Measurements from ENCODE around the gene SVOP. TPM values are rescaled to one million over a fixed set of nuclear protein-coding genes. Genes with fewer than 3 reads are reported as not detected.
"Not testable (repeated sequence)": the region's sequence is repeated elsewhere in the genome, so short reads cannot be mapped to it uniquely, and the experiment has no call there.

Gene SVOP
- total RNA-seq, 1 donor from 2014 or later = not detected

GRCh38 chr12:108895220-108895802, 125.6 kb downstream of the SVOP start:
- DNase-seq (ENCODE audit: low read depth in 2 of 2) = no peak

DNA sequence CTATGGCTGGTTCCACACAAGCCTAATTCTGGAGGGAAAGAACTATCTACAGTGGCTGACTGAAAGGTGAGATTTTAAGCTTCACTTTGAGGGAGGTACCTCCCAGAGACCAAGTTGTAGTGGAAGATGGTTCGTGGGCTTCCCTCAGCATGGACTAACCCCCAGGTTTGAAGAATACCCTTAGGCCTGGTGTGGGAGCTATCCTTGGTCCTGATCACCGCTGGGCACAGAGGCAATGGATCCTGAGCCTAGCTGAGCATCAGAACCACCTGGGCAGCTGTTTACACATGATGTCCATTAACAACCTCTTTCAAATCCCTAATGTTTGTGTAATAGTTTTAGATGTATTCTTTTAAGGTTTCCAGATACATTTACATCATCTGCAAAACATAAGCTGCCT, 130.7 kb downstream of the SVOP start:
- DNase-seq (ENCODE audit: low read depth in 2 of 2) = peak in 1 of 2 donors; percentile 25

DNA sequence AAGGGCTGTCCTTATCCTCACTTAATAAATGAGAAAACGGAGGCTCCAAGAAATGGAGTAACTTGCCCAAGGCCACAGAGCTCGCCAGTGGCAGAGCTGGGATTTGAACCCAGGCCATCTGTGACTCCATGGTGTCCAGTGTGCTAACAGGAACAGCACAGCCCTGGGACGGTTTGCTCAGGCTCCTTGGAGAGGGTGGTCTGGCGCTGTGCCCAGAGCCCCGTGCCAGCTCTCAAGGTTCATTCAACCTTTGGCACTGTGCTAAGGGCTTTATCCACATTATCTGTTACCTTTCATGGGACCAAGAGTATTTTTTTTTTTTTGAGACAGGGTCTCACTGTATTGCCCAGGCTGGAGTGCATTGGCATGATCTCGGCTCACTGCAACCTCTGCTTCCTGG, 132.8 kb downstream of the SVOP start:
- DNase-seq (ENCODE audit: low read depth in 2 of 2) = no peak

- DNase-seq (ENCODE audit: low read depth in 2 of 2) = no peak
These were observed 133.8 kb downstream of the SVOP start for GRCh38 chr12:108886873-108887629.

- peak; percentile 32 to 43 for DNase-seq (ENCODE audit: low read depth in 2 of 2)
These were observed 136.5 kb downstream of the SVOP start for GRCh38 chr12:108884116-108885012.

DNA sequence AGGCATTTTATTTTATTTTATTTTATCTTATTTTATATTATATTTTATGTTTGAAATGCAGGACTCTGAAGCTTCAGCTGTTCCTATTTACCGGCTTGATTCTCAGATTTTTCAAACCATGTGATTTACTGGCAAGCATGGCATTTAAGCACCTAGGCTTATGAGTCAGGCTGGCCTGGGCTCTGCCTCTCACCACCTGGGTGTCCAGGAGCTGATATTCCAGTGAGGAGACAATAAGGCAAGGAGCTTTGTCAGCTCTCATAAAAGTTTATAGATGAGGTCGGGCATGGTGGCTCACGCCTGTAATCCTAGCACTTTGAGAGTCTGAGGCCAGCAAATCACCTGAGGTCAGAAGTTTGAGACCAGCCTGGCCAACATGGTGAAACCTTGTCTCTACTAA, 138.9 kb downstream of the SVOP start:
- DNase-seq (ENCODE audit: low read depth in 2 of 2) = no peak

DNA sequence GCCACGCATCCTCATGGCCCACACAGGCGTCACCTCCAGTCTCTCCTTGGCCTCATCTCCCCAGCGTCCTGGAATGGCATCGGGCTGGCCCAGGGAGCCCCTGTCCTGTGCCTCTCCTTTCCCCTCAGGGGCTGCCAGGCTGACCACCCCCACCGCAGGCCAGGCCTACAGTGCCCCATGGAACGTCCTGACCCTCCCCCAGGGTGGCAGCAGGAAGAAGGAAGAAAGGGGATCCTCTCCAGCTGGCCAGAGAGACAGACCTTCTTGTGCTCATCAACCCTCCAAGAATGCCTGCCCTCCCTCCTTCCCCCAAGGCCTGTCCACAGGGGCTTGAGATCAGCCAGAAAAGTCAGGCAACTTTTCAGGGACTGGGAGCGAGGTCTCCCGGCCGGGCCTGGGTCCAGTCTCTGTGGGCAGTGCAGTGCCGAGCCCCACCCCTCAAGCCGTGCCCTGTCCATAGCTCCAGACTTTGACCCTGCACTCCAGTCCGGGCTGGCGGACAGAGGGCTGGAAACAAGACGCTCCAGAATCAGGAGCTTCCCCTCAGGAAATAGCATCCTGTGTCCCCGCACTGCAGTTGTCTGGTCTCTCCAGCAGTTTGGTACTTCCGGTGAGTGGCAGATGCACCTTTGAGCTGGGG, 141.1 kb downstream of the SVOP start, which contains the start of gene DAO:
Gene DAO (plus strand): TSS at position 478 of the 640 bp plus-strand sequence. CDS start 4,915 bp downstream, outside the sequence.
- no peak for DNase-seq (ENCODE audit: low read depth in 2 of 2)

DNA sequence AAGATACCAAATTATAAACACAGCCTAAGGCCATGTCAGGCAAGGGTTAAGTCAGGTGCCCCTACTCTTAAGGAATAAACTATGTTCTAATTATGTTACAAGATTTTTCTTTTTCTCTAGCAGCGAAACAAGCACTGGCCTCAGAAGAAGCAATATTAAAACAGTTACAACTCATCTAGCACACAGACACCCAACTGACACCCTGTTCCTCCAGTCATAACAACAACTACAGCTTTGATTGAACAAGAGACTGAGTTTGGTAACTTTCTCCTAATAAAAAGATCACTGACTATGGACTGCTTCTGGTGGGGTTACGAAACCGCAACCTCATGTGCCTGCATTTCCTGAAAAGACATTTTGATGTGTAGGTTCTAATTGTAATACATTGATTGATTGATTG, 144.3 kb downstream of the SVOP start:
- no peak for DNase-seq (ENCODE audit: low read depth in 2 of 2)

GRCh38 chr12:108875682-108876361, 145.0 kb downstream of the SVOP start:
- DNase-seq (ENCODE audit: low read depth in 2 of 2) = no peak

- DNase-seq (ENCODE audit: low read depth in 2 of 2) = no peak
These were observed 145.6 kb downstream of the SVOP start for GRCh38 chr12:108875280-108875679.

DNA sequence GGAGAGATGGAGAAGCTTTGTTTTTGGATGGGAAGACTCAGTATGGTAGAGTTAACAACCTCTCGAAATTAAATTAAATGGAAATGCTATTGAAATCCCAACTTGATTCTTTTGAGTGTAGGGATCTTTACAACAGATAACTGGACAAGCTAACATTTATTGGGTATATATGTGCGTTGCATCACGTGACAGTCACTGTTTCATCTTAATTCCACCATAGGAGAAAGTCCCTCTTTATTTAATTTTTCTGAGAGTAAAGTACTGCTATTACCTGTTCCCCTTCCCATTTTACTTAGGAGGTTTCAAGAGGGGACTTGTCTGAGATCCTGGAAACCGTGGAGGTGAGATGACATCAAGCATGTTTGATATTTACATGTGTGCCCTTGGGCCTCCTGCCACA, 152.1 kb downstream of the SVOP start:
- no peak for DNase-seq (ENCODE audit: low read depth in 2 of 2)

DNA sequence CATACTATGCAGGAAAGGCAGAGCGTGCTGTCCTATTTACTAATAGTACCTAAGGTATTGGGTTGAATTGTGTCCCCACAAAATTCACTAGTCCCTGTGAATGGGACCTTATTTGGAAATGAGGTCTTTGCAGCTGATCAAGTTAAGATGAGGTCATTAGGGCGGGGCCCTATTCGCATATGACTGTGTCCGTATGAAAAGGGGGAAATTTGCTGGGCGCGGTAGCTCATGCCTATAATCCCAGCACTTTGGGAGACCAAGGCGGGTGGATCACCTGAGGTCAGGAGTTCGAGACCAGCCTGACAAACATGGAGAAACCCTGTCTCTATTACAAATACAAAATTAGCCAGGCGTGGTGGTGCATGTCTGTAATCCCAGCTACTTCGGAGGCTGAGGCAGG, 154.8 kb downstream of the SVOP start:
- DNase-seq (ENCODE audit: low read depth in 2 of 2) = not testable (repeated sequence)

DNA sequence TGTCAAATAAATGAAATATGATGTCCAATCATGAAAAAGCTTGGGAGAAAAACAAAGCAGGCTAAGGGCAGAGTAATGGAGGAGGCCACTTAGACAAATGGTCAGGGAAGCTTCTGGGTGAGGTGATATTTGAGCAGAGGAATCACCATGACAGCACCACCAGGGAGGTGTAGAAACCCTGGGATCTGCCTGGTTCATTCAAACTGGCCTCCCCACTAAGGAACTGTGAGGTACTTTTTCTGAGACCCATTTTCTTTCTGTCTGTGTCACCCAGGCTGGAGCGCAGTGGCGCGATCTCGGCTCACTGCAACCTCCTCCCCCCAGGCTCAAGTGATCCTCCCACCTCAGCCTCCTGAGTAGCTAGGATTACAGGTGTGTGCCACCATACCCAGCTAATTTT, 155.7 kb downstream of the SVOP start:
- DNase-seq (ENCODE audit: low read depth in 2 of 2) = no peak

DNA sequence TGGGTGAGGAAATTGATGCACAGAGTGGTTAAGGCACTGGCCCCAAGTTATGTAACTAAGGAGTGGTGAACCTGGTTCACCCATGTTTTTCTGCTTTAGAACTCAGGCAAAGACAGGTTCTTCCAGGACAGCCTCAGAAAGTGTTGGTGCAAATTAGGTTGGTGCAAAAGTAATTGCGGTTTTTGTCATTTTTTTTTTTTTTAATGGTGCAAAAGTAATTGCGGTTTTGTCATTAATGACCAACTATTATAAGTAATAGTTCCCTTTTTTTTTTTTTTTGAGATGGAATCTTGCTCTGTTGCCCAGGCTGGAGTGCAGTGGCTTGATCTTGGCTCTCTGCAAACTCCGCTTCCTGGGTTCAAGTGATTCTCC, 158.3 kb downstream of the SVOP start:
- DNase-seq (ENCODE audit: low read depth in 2 of 2) = no peak

DNA sequence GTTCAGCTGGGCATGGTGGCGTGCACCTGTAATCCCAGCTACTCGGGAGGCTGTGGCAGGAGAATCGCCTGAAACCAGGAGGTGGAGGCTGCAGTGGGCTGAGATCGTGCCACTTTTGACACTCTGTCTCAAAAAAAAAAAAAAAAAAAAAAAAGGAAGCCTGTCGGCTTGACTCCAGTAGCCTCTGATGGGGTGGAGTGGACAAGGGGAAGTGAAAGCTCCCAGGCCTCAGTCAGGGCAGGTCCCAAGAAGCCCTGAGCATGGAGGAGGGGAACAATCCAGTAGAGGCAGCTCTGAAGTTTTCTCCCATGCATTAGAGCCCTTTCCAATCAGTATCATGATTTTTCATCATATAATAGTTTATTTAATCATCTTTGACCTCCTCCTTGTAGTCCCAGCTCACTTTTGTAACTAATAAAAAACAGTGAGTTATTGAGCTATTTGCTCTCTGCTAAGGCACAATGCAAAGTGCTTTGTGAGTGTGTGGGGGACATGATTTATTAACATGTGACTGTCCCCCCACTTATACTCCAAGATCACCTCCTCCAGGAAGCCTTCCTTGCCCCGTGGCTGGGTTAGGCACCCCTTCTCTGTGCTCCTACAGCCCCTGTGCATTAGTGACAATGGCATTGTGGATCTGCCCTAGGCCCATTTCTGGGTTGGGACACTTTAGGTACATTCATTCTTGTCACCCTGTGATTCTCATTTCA, 158.8 kb downstream of the SVOP start:
- DNase-seq (ENCODE audit: low read depth in 2 of 2) = no peak

GRCh38 chr12:108860443-108860842, 160.4 kb downstream of the SVOP start:
- no peak for DNase-seq (ENCODE audit: low read depth in 2 of 2)

- no peak for DNase-seq (ENCODE audit: low read depth in 2 of 2)
These were observed 161.0 kb downstream of the SVOP start for GRCh38 chr12:108859923-108860291.

- DNase-seq (ENCODE audit: low read depth in 2 of 2) = not testable (repeated sequence)
These were observed 161.5 kb downstream of the SVOP start for GRCh38 chr12:108859141-108859922.

DNA sequence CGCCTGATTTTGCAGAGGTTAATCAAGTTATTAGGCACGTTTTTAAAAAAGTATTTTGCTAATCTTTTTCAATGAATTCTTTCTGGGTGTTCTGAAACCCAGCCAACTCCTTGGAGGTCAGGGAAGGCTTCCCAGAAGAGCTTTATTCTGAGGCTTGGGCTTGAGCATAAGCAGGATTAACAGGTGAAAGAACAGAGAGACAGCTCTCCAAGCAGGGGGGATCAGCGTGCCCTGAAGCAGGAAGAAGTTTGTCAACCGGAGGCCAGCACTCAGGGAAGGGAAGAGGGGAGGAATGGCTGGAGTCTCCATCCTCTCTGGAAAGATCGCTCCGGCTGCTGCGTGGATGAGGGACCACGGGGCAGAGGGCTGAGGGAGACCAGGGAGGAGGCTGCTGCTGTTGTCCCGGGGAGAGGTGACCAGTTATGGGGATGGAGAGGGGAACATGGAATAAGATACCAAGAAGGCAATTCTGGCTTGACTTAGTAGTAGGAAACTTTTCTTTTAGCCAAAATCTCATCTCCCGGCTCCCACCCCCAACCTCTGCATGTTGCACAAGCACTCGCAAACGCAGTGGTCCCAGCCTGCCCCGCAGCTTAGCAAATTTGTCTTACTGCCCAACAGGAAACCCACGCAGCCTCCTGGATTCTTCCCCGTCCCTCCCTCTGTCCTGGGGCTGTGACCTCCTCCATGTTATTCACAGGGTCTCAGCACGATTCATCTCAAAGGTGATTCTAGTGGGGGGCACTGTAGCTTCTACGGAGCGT, 162.4 kb downstream of the SVOP start:
- DNase-seq (ENCODE audit: low read depth in 2 of 2) = peak in 1 of 2 donors; percentile 15

All from dermis microvascular lymphatic vessel endothelial cell (primary cell).